ENCODE results near the gene TMEM144.

TMEM144 gene

DNA sequence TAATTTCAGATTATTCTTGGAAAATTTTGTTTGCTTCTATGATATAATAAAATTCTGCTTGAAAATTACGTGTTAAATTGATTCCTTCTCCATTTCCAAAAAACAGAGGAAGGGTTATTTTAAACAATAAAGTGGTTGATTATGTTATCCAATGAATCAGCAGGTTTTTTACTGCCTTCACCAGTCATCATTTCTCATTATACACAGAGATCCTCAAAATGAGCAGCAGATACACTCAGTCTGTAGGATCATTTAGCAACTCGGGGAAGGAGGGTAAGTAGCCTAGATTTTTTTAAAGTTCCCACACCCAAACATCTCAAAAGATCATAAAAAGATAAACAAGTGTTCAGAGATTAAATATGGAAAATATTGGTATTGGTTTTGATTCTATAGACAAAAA is 6.8 kb upstream of the TMEM144 start:
- Mint-ChIP-seq H3K9me3 (peaks cover 6% of the 10 kb centered on the region), H3K36me3 (ENCODE audit: low read depth) (no peaks in the 10 kb centered on the region), H3K4me3 (no peak overlapping the region), H3K27ac (no peak overlapping the region), H3K4me1 (no peaks in the 10 kb centered on the region), H3K27me3 (ENCODE audit: low read depth, poor library complexity) (no peaks in the 10 kb centered on the region)
- TF ChIP-seq, protein P1, sequence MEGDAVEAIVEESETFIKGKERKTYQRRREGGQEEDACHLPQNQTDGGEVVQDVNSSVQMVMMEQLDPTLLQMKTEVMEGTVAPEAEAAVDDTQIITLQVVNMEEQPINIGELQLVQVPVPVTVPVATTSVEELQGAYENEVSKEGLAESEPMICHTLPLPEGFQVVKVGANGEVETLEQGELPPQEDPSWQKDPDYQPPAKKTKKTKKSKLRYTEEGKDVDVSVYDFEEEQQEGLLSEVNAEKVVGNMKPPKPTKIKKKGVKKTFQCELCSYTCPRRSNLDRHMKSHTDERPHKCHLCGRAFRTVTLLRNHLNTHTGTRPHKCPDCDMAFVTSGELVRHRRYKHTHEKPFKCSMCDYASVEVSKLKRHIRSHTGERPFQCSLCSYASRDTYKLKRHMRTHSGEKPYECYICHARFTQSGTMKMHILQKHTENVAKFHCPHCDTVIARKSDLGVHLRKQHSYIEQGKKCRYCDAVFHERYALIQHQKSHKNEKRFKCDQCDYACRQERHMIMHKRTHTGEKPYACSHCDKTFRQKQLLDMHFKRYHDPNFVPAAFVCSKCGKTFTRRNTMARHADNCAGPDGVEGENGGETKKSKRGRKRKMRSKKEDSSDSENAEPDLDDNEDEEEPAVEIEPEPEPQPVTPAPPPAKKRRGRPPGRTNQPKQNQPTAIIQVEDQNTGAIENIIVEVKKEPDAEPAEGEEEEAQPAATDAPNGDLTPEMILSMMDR (IDR thresholded peaks at IDR 0.05), result no peak
- DNase-seq, result no peak

DNA sequence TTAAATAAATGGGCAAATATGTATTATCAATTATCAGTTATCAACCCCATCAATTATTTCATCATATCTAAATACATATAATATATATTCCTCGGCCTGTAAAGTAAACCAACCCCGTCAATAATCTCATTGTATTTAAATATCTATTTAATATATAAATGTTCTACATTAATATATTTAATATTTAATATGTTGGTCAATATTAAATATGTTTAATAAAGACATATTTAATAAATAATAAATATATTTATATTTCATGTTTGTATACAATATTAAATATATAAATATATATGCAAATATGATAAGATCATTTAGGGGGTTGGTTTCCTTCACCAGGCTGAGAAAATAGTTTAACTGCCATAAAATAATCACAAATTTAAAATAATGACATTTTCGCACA is 6.4 kb upstream of the TMEM144 start:
- no peaks in the 10 kb centered on the region for H3K36me3 Mint-ChIP-seq (ENCODE audit: low read depth)
- H3K4me3 Mint-ChIP-seq, result no peak overlapping the region
- no peak for DNase-seq
- H3K27me3 Mint-ChIP-seq (ENCODE audit: low read depth, poor library complexity), result peaks cover under 1% of the 10 kb centered on the region
- H3K27ac Mint-ChIP-seq, result no peak overlapping the region
- no peaks in the 10 kb centered on the region for H3K4me1 Mint-ChIP-seq
- TF ChIP-seq, protein P1 (IDR thresholded peaks at IDR 0.05), result no peak
- H3K9me3 Mint-ChIP-seq, result peaks cover 6% of the 10 kb centered on the region

DNA sequence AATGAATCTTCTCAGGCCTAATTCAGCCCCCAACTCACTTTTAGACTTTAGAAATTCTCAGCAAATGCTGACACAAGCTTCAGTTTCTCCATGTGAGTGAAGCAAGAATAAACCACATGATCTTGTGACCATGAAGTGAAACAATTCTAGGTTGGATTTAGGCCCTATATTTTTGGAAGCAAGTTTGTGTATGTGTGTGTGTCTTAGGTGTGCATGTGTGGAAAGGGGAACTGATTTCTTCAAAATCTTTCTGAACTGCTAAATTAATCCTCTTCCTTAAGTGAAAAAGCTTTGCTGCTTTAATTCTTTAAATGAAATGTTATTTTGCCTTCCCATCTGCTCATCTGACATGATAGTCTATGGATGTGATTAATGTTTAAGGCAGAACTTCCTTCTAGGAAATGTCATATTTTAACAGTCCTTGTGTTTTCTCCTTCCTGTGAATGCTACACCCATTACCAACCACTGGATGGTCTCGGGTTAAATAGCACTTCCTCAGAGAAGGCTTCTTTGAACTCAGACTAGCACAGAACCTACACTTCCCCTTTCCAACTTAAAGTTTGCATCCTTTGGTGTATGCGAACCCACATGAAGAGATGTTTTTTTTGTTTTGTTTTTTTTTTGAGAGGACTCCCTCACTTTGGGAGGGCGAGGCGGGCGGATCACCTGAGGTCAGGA is 1.2 kb upstream of the TMEM144 start:
- no peaks in the 10 kb centered on the region for H3K36me3 Mint-ChIP-seq (ENCODE audit: low read depth)
- peaks cover 6% of the 10 kb centered on the region for H3K9me3 Mint-ChIP-seq
- no peak for DNase-seq
- H3K4me3 Mint-ChIP-seq, result peak overlapping the region; percentile 17
- peaks cover 18% of the 10 kb centered on the region for H3K4me1 Mint-ChIP-seq
- peaks cover 5% of the 10 kb centered on the region for H3K27me3 Mint-ChIP-seq (ENCODE audit: low read depth, poor library complexity)
- H3K27ac Mint-ChIP-seq, result no peak overlapping the region
- TF ChIP-seq, protein P1 (IDR thresholded peaks at IDR 0.05), result no peak

DNA sequence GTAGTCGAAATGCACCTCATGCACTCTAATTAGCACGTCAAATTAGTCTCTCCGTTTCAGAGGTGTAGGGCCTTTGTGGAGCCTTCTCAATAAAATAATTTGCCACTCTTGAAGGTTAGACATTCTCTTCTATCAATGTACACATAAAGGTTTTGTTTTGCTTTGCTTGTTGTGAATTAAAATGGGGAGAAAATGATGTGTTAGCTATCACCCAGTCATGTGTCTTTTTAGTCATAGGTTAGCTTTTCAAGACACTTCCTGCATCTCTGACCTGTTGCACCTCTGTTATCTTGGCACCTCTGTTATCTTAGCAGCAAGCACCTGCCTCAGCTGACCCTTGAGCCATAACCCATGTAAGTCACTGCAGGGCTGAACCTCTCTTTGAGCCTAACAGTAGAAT is 936 bp downstream of the TMEM144 start:
- Mint-ChIP-seq H3K9me3 (no peaks in the 10 kb centered on the region), H3K4me1 (peaks cover 18% of the 10 kb centered on the region), H3K27ac (no peak overlapping the region), H3K36me3 (ENCODE audit: low read depth) (no peaks in the 10 kb centered on the region), H3K27me3 (ENCODE audit: low read depth, poor library complexity) (peaks cover 5% of the 10 kb centered on the region), H3K4me3 (peak overlapping the region; percentile 90)
- DNase-seq, result no peak
- TF ChIP-seq, protein P1 (IDR thresholded peaks at IDR 0.05), result no peak

DNA sequence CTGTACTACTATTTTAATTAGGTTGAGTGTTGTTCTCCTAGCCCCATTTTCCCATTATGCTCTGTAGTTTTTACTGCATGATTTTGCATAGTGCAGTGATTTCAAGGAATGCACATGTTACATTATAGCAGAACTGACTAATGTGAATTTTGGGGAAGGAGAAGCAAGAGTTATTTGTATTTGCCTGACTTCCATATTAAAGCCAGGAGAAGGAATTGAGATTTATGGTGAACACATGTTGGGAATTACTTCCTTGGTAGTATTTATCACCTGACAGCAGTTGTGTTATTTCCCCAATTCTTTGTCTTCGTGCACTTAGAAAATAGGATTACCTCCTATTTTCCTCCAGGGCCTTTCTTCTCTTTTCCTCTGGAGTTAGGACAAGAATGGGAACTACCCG is 3.2 kb downstream of the TMEM144 start:
- DNase-seq, result no peak
- H3K27ac Mint-ChIP-seq, result no peak overlapping the region
- H3K9me3 Mint-ChIP-seq, result no peaks in the 10 kb centered on the region
- H3K27me3 Mint-ChIP-seq (ENCODE audit: low read depth, poor library complexity), result peaks cover 5% of the 10 kb centered on the region
- TF ChIP-seq, protein P1 (IDR thresholded peaks at IDR 0.05), result no peak
- H3K4me3 Mint-ChIP-seq, result no peak overlapping the region
- no peaks in the 10 kb centered on the region for H3K36me3 Mint-ChIP-seq (ENCODE audit: low read depth)
- peaks cover 18% of the 10 kb centered on the region for H3K4me1 Mint-ChIP-seq

DNA sequence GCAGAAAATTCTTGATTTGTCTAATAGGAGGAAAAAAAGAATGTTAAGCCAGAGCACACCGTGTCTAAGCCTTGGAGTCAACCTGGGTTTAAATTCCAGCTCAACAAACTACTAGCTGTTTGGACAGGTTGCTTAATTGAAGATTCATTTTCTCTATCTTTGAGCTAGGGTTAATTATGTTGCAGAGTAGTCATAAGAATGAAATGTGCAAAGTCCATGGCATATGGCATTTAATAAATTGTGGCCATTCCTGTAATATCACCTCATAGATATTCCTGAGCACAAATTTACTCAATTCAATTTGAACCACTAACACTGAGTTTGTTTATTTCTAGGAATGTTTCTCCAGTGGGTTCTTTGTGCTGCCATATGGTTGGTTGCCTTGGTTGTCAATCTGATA is 4.6 kb downstream of the TMEM144 start:
- DNase-seq, result no peak
- Mint-ChIP-seq H3K27ac (no peak overlapping the region), H3K27me3 (ENCODE audit: low read depth, poor library complexity) (no peaks in the 10 kb centered on the region), H3K36me3 (ENCODE audit: low read depth) (no peaks in the 10 kb centered on the region), H3K4me3 (no peak overlapping the region), H3K9me3 (no peaks in the 10 kb centered on the region), H3K4me1 (peaks cover 17% of the 10 kb centered on the region)
- TF ChIP-seq, protein P1 (IDR thresholded peaks at IDR 0.05), result no peak
